Measurements from ENCODE around the gene GBX1.

DNA sequence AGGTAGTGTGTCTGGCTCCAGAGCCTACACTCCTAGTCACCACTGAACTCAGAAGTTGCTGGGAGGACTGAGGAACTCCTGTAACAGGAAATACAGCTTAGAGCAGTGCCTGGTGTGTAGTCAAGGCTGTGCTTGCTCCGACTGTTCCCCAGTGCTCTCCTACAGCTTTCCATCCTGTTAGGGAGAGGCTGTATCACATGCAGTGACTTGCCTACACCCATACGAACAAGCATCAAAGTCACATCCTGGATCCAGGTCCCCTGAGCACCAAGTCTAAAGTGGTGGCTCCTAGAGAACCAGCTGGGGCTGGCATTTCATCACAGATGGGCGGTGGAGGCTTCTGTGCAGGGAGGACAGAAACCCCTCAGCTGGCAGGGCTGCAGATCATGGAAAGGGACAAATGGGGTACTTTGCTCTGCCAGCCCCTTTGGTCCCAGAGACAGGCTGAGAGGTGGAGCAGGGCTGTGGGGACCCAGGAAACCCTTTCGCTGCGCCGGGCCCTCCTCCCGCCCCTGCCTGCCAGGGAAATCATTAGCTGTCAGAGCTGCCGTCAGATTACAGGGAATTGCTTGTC, 11.9 kb upstream of the GBX1 start:
- TF ChIP-seq, protein P1, sequence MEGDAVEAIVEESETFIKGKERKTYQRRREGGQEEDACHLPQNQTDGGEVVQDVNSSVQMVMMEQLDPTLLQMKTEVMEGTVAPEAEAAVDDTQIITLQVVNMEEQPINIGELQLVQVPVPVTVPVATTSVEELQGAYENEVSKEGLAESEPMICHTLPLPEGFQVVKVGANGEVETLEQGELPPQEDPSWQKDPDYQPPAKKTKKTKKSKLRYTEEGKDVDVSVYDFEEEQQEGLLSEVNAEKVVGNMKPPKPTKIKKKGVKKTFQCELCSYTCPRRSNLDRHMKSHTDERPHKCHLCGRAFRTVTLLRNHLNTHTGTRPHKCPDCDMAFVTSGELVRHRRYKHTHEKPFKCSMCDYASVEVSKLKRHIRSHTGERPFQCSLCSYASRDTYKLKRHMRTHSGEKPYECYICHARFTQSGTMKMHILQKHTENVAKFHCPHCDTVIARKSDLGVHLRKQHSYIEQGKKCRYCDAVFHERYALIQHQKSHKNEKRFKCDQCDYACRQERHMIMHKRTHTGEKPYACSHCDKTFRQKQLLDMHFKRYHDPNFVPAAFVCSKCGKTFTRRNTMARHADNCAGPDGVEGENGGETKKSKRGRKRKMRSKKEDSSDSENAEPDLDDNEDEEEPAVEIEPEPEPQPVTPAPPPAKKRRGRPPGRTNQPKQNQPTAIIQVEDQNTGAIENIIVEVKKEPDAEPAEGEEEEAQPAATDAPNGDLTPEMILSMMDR (IDR thresholded peaks at IDR 0.05; ENCODE audit: poor library complexity, severe bottlenecking) = no peak
- TF ChIP-seq, protein P2, sequence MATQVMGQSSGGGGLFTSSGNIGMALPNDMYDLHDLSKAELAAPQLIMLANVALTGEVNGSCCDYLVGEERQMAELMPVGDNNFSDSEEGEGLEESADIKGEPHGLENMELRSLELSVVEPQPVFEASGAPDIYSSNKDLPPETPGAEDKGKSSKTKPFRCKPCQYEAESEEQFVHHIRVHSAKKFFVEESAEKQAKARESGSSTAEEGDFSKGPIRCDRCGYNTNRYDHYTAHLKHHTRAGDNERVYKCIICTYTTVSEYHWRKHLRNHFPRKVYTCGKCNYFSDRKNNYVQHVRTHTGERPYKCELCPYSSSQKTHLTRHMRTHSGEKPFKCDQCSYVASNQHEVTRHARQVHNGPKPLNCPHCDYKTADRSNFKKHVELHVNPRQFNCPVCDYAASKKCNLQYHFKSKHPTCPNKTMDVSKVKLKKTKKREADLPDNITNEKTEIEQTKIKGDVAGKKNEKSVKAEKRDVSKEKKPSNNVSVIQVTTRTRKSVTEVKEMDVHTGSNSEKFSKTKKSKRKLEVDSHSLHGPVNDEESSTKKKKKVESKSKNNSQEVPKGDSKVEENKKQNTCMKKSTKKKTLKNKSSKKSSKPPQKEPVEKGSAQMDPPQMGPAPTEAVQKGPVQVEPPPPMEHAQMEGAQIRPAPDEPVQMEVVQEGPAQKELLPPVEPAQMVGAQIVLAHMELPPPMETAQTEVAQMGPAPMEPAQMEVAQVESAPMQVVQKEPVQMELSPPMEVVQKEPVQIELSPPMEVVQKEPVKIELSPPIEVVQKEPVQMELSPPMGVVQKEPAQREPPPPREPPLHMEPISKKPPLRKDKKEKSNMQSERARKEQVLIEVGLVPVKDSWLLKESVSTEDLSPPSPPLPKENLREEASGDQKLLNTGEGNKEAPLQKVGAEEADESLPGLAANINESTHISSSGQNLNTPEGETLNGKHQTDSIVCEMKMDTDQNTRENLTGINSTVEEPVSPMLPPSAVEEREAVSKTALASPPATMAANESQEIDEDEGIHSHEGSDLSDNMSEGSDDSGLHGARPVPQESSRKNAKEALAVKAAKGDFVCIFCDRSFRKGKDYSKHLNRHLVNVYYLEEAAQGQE (IDR thresholded peaks at IDR 0.05; ENCODE audit: borderline replicate concordance) = no peak
- no peak for TF ChIP-seq EZH2 (IDR thresholded peaks at IDR 0.05; ENCODE audit: borderline replicate concordance, insufficient read depth, low read length, poor library complexity, severe bottlenecking)
- no peak for TF ChIP-seq EP300 (conservative IDR thresholded peaks at IDR 0.05; ENCODE audit: poor library complexity, severe bottlenecking)
- TF ChIP-seq RAD21 (conservative IDR thresholded peaks at IDR 0.05) = no peak
- TF ChIP-seq TAF1 (IDR thresholded peaks at IDR 0.05; ENCODE audit: low read depth) = no peak
- no peak for TF ChIP-seq SMC3 (conservative IDR thresholded peaks at IDR 0.05; ENCODE audit: poor library complexity)
- TF ChIP-seq POLR2AphosphoS5 (IDR thresholded peaks at IDR 0.05) = no peak
- no peak for TF ChIP-seq MXI1 (conservative IDR thresholded peaks at IDR 0.05; ENCODE audit: poor library complexity, severe bottlenecking)

Measured in neural cell (in vitro differentiated cells).